HepG2 (cell line): ENCODE measurements around the gene DMXL2. TPM values are rescaled to one million over a fixed set of nuclear protein-coding genes. Genes with fewer than 3 reads are reported as not detected.

Experiments
- ATRX ChIP-seq: sonication (generic); formaldehyde crosslinking; IDR thresholded peaks from 2 replicates; pipeline ENCODE4 v1.4.0; 2020; ENCODE audit warnings: missing genetic modification reagents, borderline replicate concordance
- BORCS8-MEF2B ChIP-seq: sonication (generic); formaldehyde crosslinking; IDR thresholded peaks from 2 replicates; pipeline ENCODE4 v1.8.0; 2022; ENCODE audit warnings: mild to moderate bottlenecking, missing genetic modification reagents
- GTF3A ChIP-seq: sonication (generic); formaldehyde crosslinking; conservative IDR thresholded peaks from 2 replicates; pipeline ENCODE4 v1.4.0; 2020; ENCODE audit warnings: mild to moderate bottlenecking, missing genetic modification reagents
- HNRNPUL1 ChIP-seq: fragments of 200-400 bp; formaldehyde crosslinking; IDR thresholded peaks from 2 replicates; pipeline ENCODE4 v1.6.1; 2017; ENCODE audit warnings: low read depth, mild to moderate bottlenecking, low read length, moderate library complexity
- KDM3A ChIP-seq: IDR thresholded peaks from 2 replicates; pipeline ENCODE4 v1.6.1; 2018; ENCODE audit warnings: low read depth, missing compliant biosample characterization
- POLR2G ChIP-seq: fragments of 200-400 bp; formaldehyde crosslinking; IDR thresholded peaks from 2 replicates; pipeline ENCODE4 v1.6.1; 2018; ENCODE audit warnings: mild to moderate bottlenecking, low read depth, low read length, moderate library complexity
- RFX1 ChIP-seq: fragments of 450-650 bp; IDR thresholded peaks from 2 replicates; pipeline ENCODE4 v1.6.1; 2017
- SMARCC2 ChIP-seq: fragments of 450-650 bp; IDR thresholded peaks from 2 replicates; pipeline ENCODE4 v1.6.1; 2017; ENCODE audit warnings: antibody characterized with exemption, mild to moderate bottlenecking
- SNAI1 ChIP-seq: sonication (generic); formaldehyde crosslinking; IDR thresholded peaks from 2 replicates; pipeline ENCODE4 v1.5.0; 2020; ENCODE audit warnings: mild to moderate bottlenecking, missing genetic modification reagents, borderline replicate concordance
- SP2 ChIP-seq: sonication (generic); formaldehyde crosslinking; IDR thresholded peaks from 2 replicates; pipeline ENCODE4 v1.5.1; 2020; ENCODE audit warnings: mild to moderate bottlenecking, missing genetic modification reagents
- ZBTB37 ChIP-seq: sonication (generic); formaldehyde crosslinking; IDR thresholded peaks from 2 replicates; pipeline ENCODE4 v1.4.0; 2020; ENCODE audit warnings: mild to moderate bottlenecking, missing genetic modification reagents
- ZFAT ChIP-seq: sonication (generic); formaldehyde crosslinking; conservative IDR thresholded peaks from 2 replicates; pipeline ENCODE4 v1.8.1; 2023; ENCODE audit warnings: missing genetic modification reagents, inconsistent platforms
- ZNF18 ChIP-seq: sonication (generic); formaldehyde crosslinking; IDR thresholded peaks from 2 replicates; pipeline ENCODE4 v1.8.0; 2022; ENCODE audit warnings: mild to moderate bottlenecking, missing genetic modification reagents; ENCODE audit not compliant: insufficient replicate concordance
- ZNF350 ChIP-seq: sonication (generic); formaldehyde crosslinking; IDR thresholded peaks from 2 replicates; pipeline ENCODE4 v1.4.0; 2020; ENCODE audit warnings: mild to moderate bottlenecking, low read depth, missing genetic modification reagents, borderline replicate concordance
- ZNF451 ChIP-seq: sonication (generic); formaldehyde crosslinking; IDR thresholded peaks from 2 replicates; pipeline ENCODE4 v1.5.0; 2020; ENCODE audit warnings: mild to moderate bottlenecking, missing genetic modification reagents
- ZNF609 ChIP-seq: sonication (generic); formaldehyde crosslinking; IDR thresholded peaks from 2 replicates; pipeline ENCODE4 v1.4.0; 2020; ENCODE audit warnings: mild to moderate bottlenecking, missing genetic modification reagents, borderline replicate concordance
- ZNF761 ChIP-seq: sonication (generic); formaldehyde crosslinking; conservative IDR thresholded peaks from 2 replicates; pipeline ENCODE4 v1.4.0; 2020; ENCODE audit warnings: mild to moderate bottlenecking, missing genetic modification reagents
- ZNF775 ChIP-seq: sonication (generic); formaldehyde crosslinking; IDR thresholded peaks from 2 replicates; pipeline ENCODE4 v1.4.0; 2020; ENCODE audit warnings: missing genetic modification reagents, mild to moderate bottlenecking, moderate library complexity, borderline replicate concordance
- polyA plus RNA-seq, 8 experiments: library from polyadenylated mRNA; depleted of rRNA in 3 of 8; stranded (reverse) in 7 of 8; unstranded in 1 of 8; fragments of >200 nt; fragmentation: Illumina TruSeq in 4 of 8; extraction: Trizol in 4 of 8; gene quantifications; 2 replicates each; pipeline versions ENCODE4 v1.2.1 to v1.2.3, GENCODE V29; 2011 to 2016; ENCODE audit warnings: low read depth in 4 of 8, missing spikeins in 1 of 8, mixed read lengths in 1 of 8; ENCODE audit not compliant: insufficient read depth in 1 of 8
- total RNA-seq, 5 experiments: library from RNA; depleted of rRNA; stranded (reverse); fragments of >200 nt; fragmentation: Illumina TruSeq; extraction: Trizol; gene quantifications; 2 replicates each; pipeline ENCODE4 v1.2.3, GENCODE V29; 2016; ENCODE audit warnings: low read depth in 1 of 5
- TF ChIP-seq, protein P1 (sequence below): sonication (generic); formaldehyde crosslinking; IDR thresholded peaks from 2 replicates; pipeline ENCODE4 v1.5.1; 2020; ENCODE audit warnings: mild to moderate bottlenecking, missing genetic modification reagents, moderate library complexity
- TF ChIP-seq, protein P2 (sequence below): sonication (generic); formaldehyde crosslinking; IDR thresholded peaks from 2 replicates; pipeline ENCODE4 v1.5.0; 2020; ENCODE audit warnings: missing genetic modification reagents

Gene DMXL2
- total and polyA plus RNA-seq, 2 of the 13 experiments (the other 11 are each of a cell fraction or from before 2014, with no cell fraction given) = 11.6 to 15.3 TPM

DNA sequence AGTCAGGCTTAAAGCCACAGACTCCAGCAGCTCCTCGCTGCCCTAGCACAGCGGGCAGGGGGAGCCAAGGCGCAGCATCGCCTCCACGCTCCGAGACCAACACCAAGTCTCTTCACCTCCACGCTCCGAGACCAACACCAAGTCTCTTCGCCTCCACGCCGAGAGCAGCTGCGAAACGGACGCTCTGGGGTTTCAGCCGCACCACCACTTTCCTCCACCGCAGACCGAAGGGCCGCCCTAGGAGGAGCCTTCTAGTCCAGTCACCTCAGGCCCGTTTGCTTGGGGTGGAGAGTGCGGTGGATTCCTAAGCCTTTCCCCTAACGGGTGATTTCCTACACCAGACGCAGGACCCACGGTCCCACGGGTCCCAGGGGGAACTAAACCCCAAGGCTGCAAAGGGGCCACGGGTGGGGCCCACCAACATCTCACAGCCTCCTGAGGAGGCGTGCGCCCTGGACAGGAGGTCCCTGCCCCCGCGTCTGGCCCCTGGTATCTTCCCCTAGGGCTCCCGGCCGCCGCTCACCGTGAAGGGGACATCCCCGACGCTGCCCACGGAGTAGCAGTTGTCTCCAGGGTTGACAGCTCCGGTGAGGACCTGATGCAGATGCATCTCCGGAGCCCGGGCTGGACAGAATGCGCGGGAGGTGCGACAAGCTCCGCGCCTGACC, 501 bp downstream of the DMXL2 start (continued):
- TF ChIP-seq ZNF18 (CRISPR knock-in tag) (no peak), SNAI1 (no peak), ATRX (no peak), ZFAT (no peak), BORCS8-MEF2B (CRISPR knock-in tag) (no peak), RFX1 (no peak), ZNF350 (CRISPR knock-in tag) (0 out of 2 replicates have a peak, but pooled peaks have one; percentile 16), KDM3A (CRISPR knock-in tag) (peak; percentile 17; the same call in 1 of the 2 replicates), ZNF775 (CRISPR knock-in tag) (no peak), SP2 (CRISPR knock-in tag) (no peak), ZNF451 (CRISPR knock-in tag) (no peak), SMARCC2 (no peak), ZNF761 (CRISPR knock-in tag) (no peak; the same call in 1 of the 2 replicates), ZNF609 (0 out of 2 replicates have a peak, but pooled peaks have one; percentile 20), ZBTB37 (no peak), GTF3A (CRISPR knock-in tag) (no peak), POLR2G (no peak), HNRNPUL1 (no peak)
- TF ChIP-seq, protein P1, sequence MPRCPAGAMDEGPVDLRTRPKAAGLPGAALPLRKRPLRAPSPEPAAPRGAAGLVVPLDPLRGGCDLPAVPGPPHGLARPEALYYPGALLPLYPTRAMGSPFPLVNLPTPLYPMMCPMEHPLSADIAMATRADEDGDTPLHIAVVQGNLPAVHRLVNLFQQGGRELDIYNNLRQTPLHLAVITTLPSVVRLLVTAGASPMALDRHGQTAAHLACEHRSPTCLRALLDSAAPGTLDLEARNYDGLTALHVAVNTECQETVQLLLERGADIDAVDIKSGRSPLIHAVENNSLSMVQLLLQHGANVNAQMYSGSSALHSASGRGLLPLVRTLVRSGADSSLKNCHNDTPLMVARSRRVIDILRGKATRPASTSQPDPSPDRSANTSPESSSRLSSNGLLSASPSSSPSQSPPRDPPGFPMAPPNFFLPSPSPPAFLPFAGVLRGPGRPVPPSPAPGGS (CRISPR knock-in tag) = 0 out of 2 replicates have a peak, but pooled peaks have one; percentile 66
- TF ChIP-seq, protein P2, sequence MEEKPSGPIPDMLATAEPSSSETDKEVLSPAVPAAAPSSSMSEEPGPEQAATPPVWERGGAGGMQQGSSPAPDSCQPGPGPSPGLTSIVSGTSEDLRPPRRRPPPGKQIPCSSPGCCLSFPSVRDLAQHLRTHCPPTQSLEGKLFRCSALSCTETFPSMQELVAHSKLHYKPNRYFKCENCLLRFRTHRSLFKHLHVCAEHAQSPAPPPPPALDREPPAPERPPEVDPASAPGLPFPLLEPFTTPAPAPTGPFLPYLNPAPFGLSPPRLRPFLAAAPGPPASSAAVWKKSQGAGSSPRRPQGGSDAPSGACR (CRISPR knock-in tag) = no peak
